Ovary (tissue), 3 donors: ENCODE data around the gene PRKCE.

Experiments
- CTCF ChIP-seq, 3 donors: fragments of 450-650 bp in 2 of 3; fragments of 200-600 bp in 1 of 3; IDR thresholded peaks; one replicate each; pipeline versions ENCODE4 v1.5.1 to v1.8.0; 2016 to 2022; ENCODE audit warnings: antibody characterized with exemption in 3 of 3, mild to moderate bottlenecking in 1 of 3
- EP300 ChIP-seq: sonication (generic); formaldehyde crosslinking; IDR thresholded peaks from one replicate; pipeline ENCODE4 v1.6.1; 2017; ENCODE audit warnings: antibody characterized with exemption
- POLR2A ChIP-seq: fragments of 450-650 bp; IDR thresholded peaks from one replicate; pipeline ENCODE4 v1.6.1; 2017; ENCODE audit warnings: antibody characterized with exemption, mild to moderate bottlenecking, moderate library complexity
- donor health status: DM: no; HTN: no; CAD: no.

- TF ChIP-seq POLR2A (no peak), CTCF (IDR thresholded peaks at IDR 0.05) (no peak), EP300 (no peak)
These were observed 15.5 kb upstream of the PRKCE start for GRCh38 chr2:45636008-45636407.
